GM23338 (cell line): ENCODE results near the gene GAL3ST2. TPM values are rescaled to one million over a fixed set of nuclear protein-coding genes. Genes with fewer than 3 reads are reported as not detected.
A peak's percentile ranks its signal among the peaks of the same experiment; 100 is the strongest.

ENCODE experiments used
- ATAC-seq: fragments of 200-7000 bp; cut with Tn5 transposase; 3 replicates; pipeline ENCODE4 v1.9.1; 2020
- DNase-seq: peaks from one replicate; pipeline ENCODE4 v3.0.0-alpha.2; 2015; ENCODE audit warnings: low spot score
- H2AFZ ChIP-seq: fragments of 200-600 bp; sonication (generic); 2 replicates; pipeline ENCODE4 v1.8.0; 2016; ENCODE audit warnings: antibody characterized with exemption, mild to moderate bottlenecking, moderate library complexity
- H3F3A ChIP-seq: fragments of 200-600 bp; sonication (generic); replicated peaks from 2 replicates; pipeline ENCODE4 v1.8.0; 2017; ENCODE audit warnings: antibody characterized with exemption, mixed run types, low read depth
- H3K27ac ChIP-seq: fragments of 200-600 bp; sonication (generic); 2 replicates; pipeline ENCODE4 v1.6.1; 2016; ENCODE audit warnings: low read depth
- H3K27me3 ChIP-seq: fragments of 200-600 bp; sonication (generic); 2 replicates; pipeline ENCODE4 v1.8.0; 2016; ENCODE audit warnings: mild to moderate bottlenecking, mixed run types, moderate library complexity; ENCODE audit not compliant: insufficient read depth
- H3K36me3 ChIP-seq: fragments of 200-600 bp; sonication (generic); 2 replicates; pipeline ENCODE4 v1.8.0; 2016; ENCODE audit warnings: mild to moderate bottlenecking; ENCODE audit not compliant: insufficient read depth
- H3K4me1 ChIP-seq: fragments of 200-600 bp; sonication (generic); 2 replicates; pipeline ENCODE4 v1.8.0; 2016; ENCODE audit warnings: mild to moderate bottlenecking, moderate library complexity; ENCODE audit not compliant: insufficient read depth
- H3K4me2 ChIP-seq: fragments of 200-600 bp; sonication (generic); 2 replicates; pipeline ENCODE4 v1.7.1; 2017; ENCODE audit warnings: mixed run types
- H3K4me3 ChIP-seq: fragments of 200-600 bp; sonication (generic); 2 replicates; pipeline ENCODE4 v1.6.1; 2016; ENCODE audit warnings: mixed run types
- H3K79me2 ChIP-seq: fragments of 200-600 bp; sonication (generic); replicated peaks from 2 replicates; pipeline ENCODE4 v1.8.0; 2017; ENCODE audit warnings: mild to moderate bottlenecking; ENCODE audit not compliant: insufficient read depth
- H3K9me2 ChIP-seq: fragments of 200-600 bp; sonication (generic); 2 replicates; pipeline ENCODE4 v1.8.0; 2017; ENCODE audit not compliant: insufficient read depth
- H4K20me1 ChIP-seq: fragments of 200-600 bp; sonication (generic); replicated peaks from 2 replicates; pipeline ENCODE4 v1.8.0; 2017; ENCODE audit warnings: mild to moderate bottlenecking; ENCODE audit not compliant: insufficient read depth
- H3K27ac Mint-ChIP-seq: 2 replicates; pipeline ENCODE4 v1.8.0; 2020; ENCODE audit warnings: inconsistent platforms, mild to moderate bottlenecking, moderate library complexity, mixed read lengths
- H3K27me3 Mint-ChIP-seq: 3 replicates; pipeline ENCODE4 v1.8.0; 2022; ENCODE audit warnings: low read depth, mild to moderate bottlenecking, moderate library complexity, mixed read lengths, inconsistent platforms; ENCODE audit not compliant: insufficient read depth, poor library complexity
- H3K36me3 Mint-ChIP-seq: 3 replicates; pipeline ENCODE4 v1.8.0; 2021; ENCODE audit warnings: low read depth, mild to moderate bottlenecking, inconsistent platforms, moderate library complexity, mixed read lengths
- H3K4me1 Mint-ChIP-seq: 3 replicates; pipeline ENCODE4 v1.8.0; 2020; ENCODE audit warnings: mild to moderate bottlenecking, inconsistent platforms, mixed read lengths
- H3K4me3 Mint-ChIP-seq: 3 replicates; pipeline ENCODE4 v1.8.0; 2021; ENCODE audit warnings: moderate library complexity, mild to moderate bottlenecking, inconsistent platforms, mixed read lengths
- H3K9me3 Mint-ChIP-seq: 3 replicates; pipeline ENCODE4 v1.8.0; 2020; ENCODE audit warnings: moderate library complexity, mild to moderate bottlenecking, inconsistent platforms, mixed read lengths
- CREB1 ChIP-seq: fragments of 250-450 bp; sonication (Bioruptor Pico); IDR thresholded peaks from 2 replicates; pipeline ENCODE4 v1.5.0; 2020; ENCODE audit warnings: low read depth, mild to moderate bottlenecking, moderate library complexity
- EZH2 ChIP-seq: fragments of 200-600 bp; sonication (generic); IDR thresholded peaks from one replicate; pipeline ENCODE4 v1.8.0; 2017; ENCODE audit warnings: antibody characterized with exemption, mild to moderate bottlenecking, low read depth; ENCODE audit not compliant: unreplicated experiment
- EZH2phosphoT487 ChIP-seq: fragments of 200-600 bp; sonication (generic); IDR thresholded peaks from one replicate; pipeline ENCODE4 v1.8.1; 2018; ENCODE audit warnings: antibody characterized with exemption; ENCODE audit not compliant: unreplicated experiment
- JUNB ChIP-seq: IDR thresholded peaks from one replicate; pipeline ENCODE4 v1.6.1; 2016; ENCODE audit warnings: antibody characterized with exemption; ENCODE audit not compliant: unreplicated experiment
- NANOG ChIP-seq: IDR thresholded peaks from 2 replicates; pipeline ENCODE4 v1.6.1; 2016; ENCODE audit warnings: antibody characterized with exemption, borderline replicate concordance
- POLR2AphosphoS5 ChIP-seq: IDR thresholded peaks from 2 replicates; pipeline ENCODE4 v1.6.1; 2016; ENCODE audit warnings: antibody characterized with exemption, low read depth
- STAT1 ChIP-seq: IDR thresholded peaks from one replicate; pipeline ENCODE4 v1.6.1; 2016; ENCODE audit warnings: antibody characterized with exemption; ENCODE audit not compliant: unreplicated experiment
- ZNF114 ChIP-seq: fragments of 250-450 bp; sonication (Bioruptor Pico); IDR thresholded peaks from 2 replicates; pipeline ENCODE4 v1.5.0; 2020; ENCODE audit warnings: mild to moderate bottlenecking, moderate library complexity
- ZNF331 ChIP-seq: fragments of 250-450 bp; sonication (Bioruptor Pico); IDR thresholded peaks from 2 replicates; pipeline ENCODE4 v1.5.0; 2020; ENCODE audit warnings: low read depth, mild to moderate bottlenecking, moderate library complexity
- polyA plus RNA-seq: library from polyadenylated mRNA; unstranded; fragments of >200 nt; fragmentation: Nextera tagmentation; extraction: Ambion mirVana; gene quantifications from 2 replicates; pipeline ENCODE4 v1.2.1, GENCODE V29; 2016
- total RNA-seq: library from RNA; depleted of rRNA; stranded (reverse); fragments of >200 nt; shearing (Covaris generic); gene quantifications from 2 replicates; pipeline ENCODE4 v1.2.3, GENCODE V29; 2014
- TF ChIP-seq, protein P1 (sequence below): IDR thresholded peaks from one replicate; pipeline ENCODE4 v1.6.1; 2018; ENCODE audit warnings: antibody characterized with exemption; ENCODE audit not compliant: unreplicated experiment
- TF ChIP-seq, protein P2 (sequence below), 2 experiments: fragments of 200-600 bp in 1 of 2; sonication (generic) in 1 of 2; conservative IDR thresholded peaks; 2 replicates each; pipeline versions ENCODE4 v1.5.1 to v1.6.1; 2016 to 2017; ENCODE audit warnings: antibody characterized with exemption in 2 of 2, low read depth in 2 of 2, mild to moderate bottlenecking in 2 of 2, moderate library complexity in 1 of 2
- TF ChIP-seq, protein P3 (sequence below): IDR thresholded peaks from 2 replicates; pipeline ENCODE4 v1.6.1; 2016; ENCODE audit warnings: antibody characterized with exemption

The GAL3ST2 gene
- total and polyA plus RNA-seq, 2 experiments from 2014 or later, result 0.19 to 0.24 TPM

DNA sequence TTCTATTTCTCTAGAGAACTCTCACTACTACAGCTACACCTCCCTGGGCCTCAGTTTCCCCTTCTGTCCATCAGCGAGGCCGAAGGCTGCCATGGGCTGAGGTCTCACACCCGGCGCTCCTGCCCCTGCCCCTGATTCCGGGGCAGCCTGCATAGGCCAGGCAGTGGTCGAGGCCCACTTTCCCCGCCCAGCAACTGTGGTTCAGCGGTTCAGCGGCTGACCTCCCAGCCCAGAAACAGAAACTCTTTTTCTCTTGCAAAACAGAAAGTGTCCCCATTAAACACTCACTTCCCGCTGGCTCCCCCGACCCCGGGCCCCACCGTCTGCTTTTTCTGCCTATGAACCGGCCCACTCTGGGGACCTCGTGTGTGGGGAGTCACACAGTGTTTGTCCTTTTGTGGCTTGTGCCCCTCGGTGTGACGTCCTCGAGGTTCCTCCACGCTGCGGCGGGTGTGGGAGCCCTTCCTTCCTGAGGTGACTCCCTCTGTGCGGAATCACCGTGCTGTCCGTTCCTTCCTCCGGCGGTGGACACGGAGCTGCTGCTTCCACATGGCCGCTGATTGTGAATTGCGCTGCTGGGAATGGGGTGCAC lies 66.1 kb downstream of the GAL3ST2 start (continued):
- TF ChIP-seq, protein P1, sequence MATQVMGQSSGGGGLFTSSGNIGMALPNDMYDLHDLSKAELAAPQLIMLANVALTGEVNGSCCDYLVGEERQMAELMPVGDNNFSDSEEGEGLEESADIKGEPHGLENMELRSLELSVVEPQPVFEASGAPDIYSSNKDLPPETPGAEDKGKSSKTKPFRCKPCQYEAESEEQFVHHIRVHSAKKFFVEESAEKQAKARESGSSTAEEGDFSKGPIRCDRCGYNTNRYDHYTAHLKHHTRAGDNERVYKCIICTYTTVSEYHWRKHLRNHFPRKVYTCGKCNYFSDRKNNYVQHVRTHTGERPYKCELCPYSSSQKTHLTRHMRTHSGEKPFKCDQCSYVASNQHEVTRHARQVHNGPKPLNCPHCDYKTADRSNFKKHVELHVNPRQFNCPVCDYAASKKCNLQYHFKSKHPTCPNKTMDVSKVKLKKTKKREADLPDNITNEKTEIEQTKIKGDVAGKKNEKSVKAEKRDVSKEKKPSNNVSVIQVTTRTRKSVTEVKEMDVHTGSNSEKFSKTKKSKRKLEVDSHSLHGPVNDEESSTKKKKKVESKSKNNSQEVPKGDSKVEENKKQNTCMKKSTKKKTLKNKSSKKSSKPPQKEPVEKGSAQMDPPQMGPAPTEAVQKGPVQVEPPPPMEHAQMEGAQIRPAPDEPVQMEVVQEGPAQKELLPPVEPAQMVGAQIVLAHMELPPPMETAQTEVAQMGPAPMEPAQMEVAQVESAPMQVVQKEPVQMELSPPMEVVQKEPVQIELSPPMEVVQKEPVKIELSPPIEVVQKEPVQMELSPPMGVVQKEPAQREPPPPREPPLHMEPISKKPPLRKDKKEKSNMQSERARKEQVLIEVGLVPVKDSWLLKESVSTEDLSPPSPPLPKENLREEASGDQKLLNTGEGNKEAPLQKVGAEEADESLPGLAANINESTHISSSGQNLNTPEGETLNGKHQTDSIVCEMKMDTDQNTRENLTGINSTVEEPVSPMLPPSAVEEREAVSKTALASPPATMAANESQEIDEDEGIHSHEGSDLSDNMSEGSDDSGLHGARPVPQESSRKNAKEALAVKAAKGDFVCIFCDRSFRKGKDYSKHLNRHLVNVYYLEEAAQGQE, result no peak
- TF ChIP-seq POLR2AphosphoS5, result no peak
- no peak for TF ChIP-seq CREB1 (CRISPR knock-in tag)
- no peak for TF ChIP-seq NANOG
- TF ChIP-seq, protein P2, sequence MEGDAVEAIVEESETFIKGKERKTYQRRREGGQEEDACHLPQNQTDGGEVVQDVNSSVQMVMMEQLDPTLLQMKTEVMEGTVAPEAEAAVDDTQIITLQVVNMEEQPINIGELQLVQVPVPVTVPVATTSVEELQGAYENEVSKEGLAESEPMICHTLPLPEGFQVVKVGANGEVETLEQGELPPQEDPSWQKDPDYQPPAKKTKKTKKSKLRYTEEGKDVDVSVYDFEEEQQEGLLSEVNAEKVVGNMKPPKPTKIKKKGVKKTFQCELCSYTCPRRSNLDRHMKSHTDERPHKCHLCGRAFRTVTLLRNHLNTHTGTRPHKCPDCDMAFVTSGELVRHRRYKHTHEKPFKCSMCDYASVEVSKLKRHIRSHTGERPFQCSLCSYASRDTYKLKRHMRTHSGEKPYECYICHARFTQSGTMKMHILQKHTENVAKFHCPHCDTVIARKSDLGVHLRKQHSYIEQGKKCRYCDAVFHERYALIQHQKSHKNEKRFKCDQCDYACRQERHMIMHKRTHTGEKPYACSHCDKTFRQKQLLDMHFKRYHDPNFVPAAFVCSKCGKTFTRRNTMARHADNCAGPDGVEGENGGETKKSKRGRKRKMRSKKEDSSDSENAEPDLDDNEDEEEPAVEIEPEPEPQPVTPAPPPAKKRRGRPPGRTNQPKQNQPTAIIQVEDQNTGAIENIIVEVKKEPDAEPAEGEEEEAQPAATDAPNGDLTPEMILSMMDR (conservative IDR thresholded peaks at IDR 0.05; ENCODE audit: low read depth in 2 of 2), result no peak
- TF ChIP-seq EZH2, result no peak
- no peak for TF ChIP-seq ZNF114 (CRISPR knock-in tag)
- no peak for TF ChIP-seq ZNF331 (CRISPR knock-in tag)
- no peak for TF ChIP-seq EZH2phosphoT487
- no peak for TF ChIP-seq JUNB

DNA sequence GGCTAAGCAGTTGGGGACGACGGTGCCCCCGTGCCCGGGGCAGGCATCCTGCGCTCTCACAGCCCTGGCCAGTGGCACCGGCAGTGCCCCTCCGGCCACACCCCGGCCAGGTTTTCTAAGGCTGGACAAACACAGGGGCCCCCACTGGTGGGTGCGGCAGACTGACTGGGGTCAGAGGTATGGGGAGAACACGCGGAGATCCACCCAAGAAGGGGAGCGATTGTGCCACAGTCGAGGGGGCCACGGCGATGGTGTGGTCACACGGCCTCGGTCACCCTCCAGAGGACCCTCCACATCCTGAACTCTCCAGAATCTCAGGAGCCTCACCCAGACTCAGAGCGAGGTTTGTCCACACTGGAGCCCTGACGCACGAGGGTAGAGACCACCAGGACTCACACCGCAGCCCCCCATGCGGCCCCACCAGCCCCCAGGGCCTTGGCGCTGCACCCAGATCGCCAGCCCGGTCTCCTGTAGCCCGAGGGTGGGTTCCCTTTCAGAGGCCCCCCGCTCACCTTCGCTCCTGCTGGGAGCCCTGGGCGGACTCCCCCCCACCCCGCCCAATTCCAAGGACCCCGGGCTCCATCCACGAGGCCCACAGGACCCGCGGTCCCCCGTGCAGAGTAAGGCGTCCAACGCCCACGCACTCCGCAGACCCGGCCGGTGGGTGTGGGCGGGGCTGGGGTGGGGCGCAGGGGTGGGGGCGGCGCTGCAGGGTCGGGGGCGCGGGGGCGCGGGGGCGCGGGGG lies 66.9 kb downstream of the GAL3ST2 start:
- no peaks in the 10 kb centered on the region for H4K20me1 ChIP-seq
- H3K27ac Mint-ChIP-seq, result no peak overlapping the region
- no peaks in the 10 kb centered on the region for H3K9me2 ChIP-seq
- peak overlapping the region; percentile 57 for H3K4me3 Mint-ChIP-seq
- H3K4me3 ChIP-seq, result peak overlapping the region; percentile 34; the same call in 1 of the 2 replicates
- ATAC-seq (no peak; the same call in none of the 3 replicates), DNase-seq (no peak)
- H3K9me3 Mint-ChIP-seq, result no peaks in the 10 kb centered on the region
- H3F3A ChIP-seq, result no peaks in the 10 kb centered on the region
- peak overlapping the region; percentile 38; the same call in 1 of the 2 replicates for H3K4me2 ChIP-seq
- peak overlapping the region; percentile 95 for H2AFZ ChIP-seq
- H3K36me3 Mint-ChIP-seq, result no peaks in the 10 kb centered on the region
- peaks cover 22% of the 10 kb centered on the region for H3K27me3 ChIP-seq
- H3K36me3 ChIP-seq, result no peaks in the 10 kb centered on the region
- peaks cover 7% of the 10 kb centered on the region for H3K4me1 Mint-ChIP-seq
- no peaks in the 10 kb centered on the region for H3K79me2 ChIP-seq
- no peak overlapping the region for H3K27ac ChIP-seq
- H3K27me3 Mint-ChIP-seq, result peaks cover 37% of the 10 kb centered on the region
- H3K4me1 ChIP-seq, result no peaks in the 10 kb centered on the region; the same call in 1 of the 2 replicates
- no peak for TF ChIP-seq STAT1
- TF ChIP-seq NANOG, result no peak
- TF ChIP-seq, protein P2 (conservative IDR thresholded peaks at IDR 0.05; ENCODE audit: low read depth in 2 of 2), result no peak
- TF ChIP-seq CREB1 (CRISPR knock-in tag), result no peak
- no peak for TF ChIP-seq ZNF331 (CRISPR knock-in tag)
- no peak for TF ChIP-seq EZH2
- no peak for TF ChIP-seq EZH2phosphoT487
- TF ChIP-seq POLR2AphosphoS5, result no peak
- no peak for TF ChIP-seq ZNF114 (CRISPR knock-in tag)
- TF ChIP-seq JUNB, result no peak
- TF ChIP-seq, protein P3, sequence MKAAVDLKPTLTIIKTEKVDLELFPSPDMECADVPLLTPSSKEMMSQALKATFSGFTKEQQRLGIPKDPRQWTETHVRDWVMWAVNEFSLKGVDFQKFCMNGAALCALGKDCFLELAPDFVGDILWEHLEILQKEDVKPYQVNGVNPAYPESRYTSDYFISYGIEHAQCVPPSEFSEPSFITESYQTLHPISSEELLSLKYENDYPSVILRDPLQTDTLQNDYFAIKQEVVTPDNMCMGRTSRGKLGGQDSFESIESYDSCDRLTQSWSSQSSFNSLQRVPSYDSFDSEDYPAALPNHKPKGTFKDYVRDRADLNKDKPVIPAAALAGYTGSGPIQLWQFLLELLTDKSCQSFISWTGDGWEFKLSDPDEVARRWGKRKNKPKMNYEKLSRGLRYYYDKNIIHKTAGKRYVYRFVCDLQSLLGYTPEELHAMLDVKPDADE, result no peak
- TF ChIP-seq, protein P1, result no peak
